SK-N-SH (cell line): Measurements from ENCODE around the gene PDGFA.

Experiments
- ELF1 ChIP-seq: IDR thresholded peaks from 2 replicates; pipeline ENCODE4 v1.4.0; 2012
- EZH2phosphoT487 ChIP-seq: fragments of 200-600 bp; sonication (generic); IDR thresholded peaks from 2 replicates; pipeline ENCODE4 v1.6.1; 2017; ENCODE audit warnings: low read depth, mixed run types, mild to moderate bottlenecking, antibody characterized with exemption, moderate library complexity, borderline replicate concordance
- FOXJ3 ChIP-seq: sonication (generic); formaldehyde crosslinking; IDR thresholded peaks from 2 replicates; pipeline ENCODE4 v1.5.1; 2020; ENCODE audit warnings: mild to moderate bottlenecking, missing genetic modification reagents
- GATA2 ChIP-seq: sonication (generic); formaldehyde crosslinking; IDR thresholded peaks from 2 replicates; pipeline ENCODE4 v1.5.0; 2020; ENCODE audit warnings: mild to moderate bottlenecking, missing genetic modification reagents
- IRF3 ChIP-seq: fragments of 150-350 bp; IDR thresholded peaks from 2 replicates; pipeline ENCODE4 v1.6.1; 2016; ENCODE audit warnings: mild to moderate bottlenecking, low read depth, low read length
- JUND ChIP-seq: IDR thresholded peaks from 2 replicates; pipeline ENCODE4 v1.4.0; 2012
- MAX ChIP-seq: IDR thresholded peaks from 2 replicates; pipeline ENCODE4 v1.4.0; 2012; ENCODE audit warnings: low read depth
- SMC3 ChIP-seq: IDR thresholded peaks from 2 replicates; pipeline ENCODE4 v1.6.1; 2012; ENCODE audit warnings: low read depth, low read length, improper control_type of control experiment
- TAF1 ChIP-seq: IDR thresholded peaks from 2 replicates; pipeline ENCODE4 v1.6.1; 2012; ENCODE audit warnings: low read depth, mild to moderate bottlenecking, low read length, moderate library complexity, borderline replicate concordance
- TF ChIP-seq, protein P1 (sequence below): fragments of 200-600 bp; sonication (generic); IDR thresholded peaks from 2 replicates; pipeline ENCODE4 v1.6.1; 2017; ENCODE audit warnings: antibody characterized with exemption, mild to moderate bottlenecking, moderate library complexity
- TF ChIP-seq, protein P2 (sequence below): IDR thresholded peaks from 2 replicates; pipeline ENCODE4 v1.6.1; 2012; ENCODE audit warnings: mild to moderate bottlenecking, low read depth, low read length, moderate library complexity

DNA sequence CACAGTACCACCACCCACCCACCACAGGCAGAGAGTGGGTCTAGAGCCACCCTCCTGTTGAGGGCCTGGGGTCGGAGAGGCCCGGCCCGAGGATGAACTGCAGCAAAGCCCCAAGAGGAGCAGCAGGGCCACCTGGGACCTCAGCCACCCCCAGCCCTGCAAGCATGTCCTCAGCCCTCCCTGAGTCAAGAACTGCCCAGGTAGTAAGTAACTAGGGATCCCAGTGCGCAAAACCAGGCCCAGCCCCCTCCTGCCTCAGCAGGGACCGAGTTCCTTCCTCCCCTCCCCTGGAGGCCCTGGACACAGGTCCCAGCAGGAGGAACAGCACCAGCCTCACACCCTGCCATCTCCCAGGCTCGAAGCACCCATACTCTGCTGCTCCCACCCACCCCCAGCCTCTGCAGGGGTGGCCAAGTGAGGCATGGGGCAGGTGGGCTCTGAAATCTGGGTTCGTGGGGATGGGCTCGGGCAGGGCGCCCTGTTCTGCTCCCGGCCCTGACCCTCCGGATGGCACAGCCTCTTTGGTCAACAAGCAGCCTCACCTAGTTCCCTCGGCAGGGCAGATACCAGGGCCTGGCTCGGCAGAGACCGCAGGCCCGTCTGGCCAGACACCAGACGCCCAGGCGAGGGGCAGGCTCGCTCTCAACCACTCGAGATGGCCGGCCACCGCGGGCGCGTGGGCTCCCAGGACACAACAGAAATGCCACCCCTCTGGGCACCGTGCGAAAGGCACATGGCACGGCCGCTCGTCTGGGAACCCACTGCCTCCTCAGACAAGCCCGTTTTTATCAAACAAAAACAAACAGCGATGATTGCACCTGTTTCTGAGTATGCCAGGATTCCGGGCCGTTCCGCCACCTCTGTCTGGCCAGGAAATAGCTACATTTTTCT, 15.2 kb downstream of the PDGFA start:
- no peak for TF ChIP-seq SMC3
- no peak for TF ChIP-seq JUND
- TF ChIP-seq, protein P1, sequence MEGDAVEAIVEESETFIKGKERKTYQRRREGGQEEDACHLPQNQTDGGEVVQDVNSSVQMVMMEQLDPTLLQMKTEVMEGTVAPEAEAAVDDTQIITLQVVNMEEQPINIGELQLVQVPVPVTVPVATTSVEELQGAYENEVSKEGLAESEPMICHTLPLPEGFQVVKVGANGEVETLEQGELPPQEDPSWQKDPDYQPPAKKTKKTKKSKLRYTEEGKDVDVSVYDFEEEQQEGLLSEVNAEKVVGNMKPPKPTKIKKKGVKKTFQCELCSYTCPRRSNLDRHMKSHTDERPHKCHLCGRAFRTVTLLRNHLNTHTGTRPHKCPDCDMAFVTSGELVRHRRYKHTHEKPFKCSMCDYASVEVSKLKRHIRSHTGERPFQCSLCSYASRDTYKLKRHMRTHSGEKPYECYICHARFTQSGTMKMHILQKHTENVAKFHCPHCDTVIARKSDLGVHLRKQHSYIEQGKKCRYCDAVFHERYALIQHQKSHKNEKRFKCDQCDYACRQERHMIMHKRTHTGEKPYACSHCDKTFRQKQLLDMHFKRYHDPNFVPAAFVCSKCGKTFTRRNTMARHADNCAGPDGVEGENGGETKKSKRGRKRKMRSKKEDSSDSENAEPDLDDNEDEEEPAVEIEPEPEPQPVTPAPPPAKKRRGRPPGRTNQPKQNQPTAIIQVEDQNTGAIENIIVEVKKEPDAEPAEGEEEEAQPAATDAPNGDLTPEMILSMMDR, result no peak
- TF ChIP-seq, protein P2, sequence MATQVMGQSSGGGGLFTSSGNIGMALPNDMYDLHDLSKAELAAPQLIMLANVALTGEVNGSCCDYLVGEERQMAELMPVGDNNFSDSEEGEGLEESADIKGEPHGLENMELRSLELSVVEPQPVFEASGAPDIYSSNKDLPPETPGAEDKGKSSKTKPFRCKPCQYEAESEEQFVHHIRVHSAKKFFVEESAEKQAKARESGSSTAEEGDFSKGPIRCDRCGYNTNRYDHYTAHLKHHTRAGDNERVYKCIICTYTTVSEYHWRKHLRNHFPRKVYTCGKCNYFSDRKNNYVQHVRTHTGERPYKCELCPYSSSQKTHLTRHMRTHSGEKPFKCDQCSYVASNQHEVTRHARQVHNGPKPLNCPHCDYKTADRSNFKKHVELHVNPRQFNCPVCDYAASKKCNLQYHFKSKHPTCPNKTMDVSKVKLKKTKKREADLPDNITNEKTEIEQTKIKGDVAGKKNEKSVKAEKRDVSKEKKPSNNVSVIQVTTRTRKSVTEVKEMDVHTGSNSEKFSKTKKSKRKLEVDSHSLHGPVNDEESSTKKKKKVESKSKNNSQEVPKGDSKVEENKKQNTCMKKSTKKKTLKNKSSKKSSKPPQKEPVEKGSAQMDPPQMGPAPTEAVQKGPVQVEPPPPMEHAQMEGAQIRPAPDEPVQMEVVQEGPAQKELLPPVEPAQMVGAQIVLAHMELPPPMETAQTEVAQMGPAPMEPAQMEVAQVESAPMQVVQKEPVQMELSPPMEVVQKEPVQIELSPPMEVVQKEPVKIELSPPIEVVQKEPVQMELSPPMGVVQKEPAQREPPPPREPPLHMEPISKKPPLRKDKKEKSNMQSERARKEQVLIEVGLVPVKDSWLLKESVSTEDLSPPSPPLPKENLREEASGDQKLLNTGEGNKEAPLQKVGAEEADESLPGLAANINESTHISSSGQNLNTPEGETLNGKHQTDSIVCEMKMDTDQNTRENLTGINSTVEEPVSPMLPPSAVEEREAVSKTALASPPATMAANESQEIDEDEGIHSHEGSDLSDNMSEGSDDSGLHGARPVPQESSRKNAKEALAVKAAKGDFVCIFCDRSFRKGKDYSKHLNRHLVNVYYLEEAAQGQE, result no peak
- TF ChIP-seq TAF1, result no peak
- TF ChIP-seq GATA2, result no peak
- no peak for TF ChIP-seq ELF1
- no peak for TF ChIP-seq FOXJ3
- no peak for TF ChIP-seq MAX
- no peak for TF ChIP-seq IRF3
- no peak for TF ChIP-seq EZH2phosphoT487
